Measurements from ENCODE around the gene KLHL41. TPM values are rescaled to one million over a fixed set of nuclear protein-coding genes. Genes with fewer than 3 reads are reported as not detected.
"Not testable (repeated sequence)": the region's sequence is repeated elsewhere in the genome, so short reads cannot be mapped to it uniquely, and the experiment has no call there.

KLHL41 gene
- total RNA-seq, 1 experiment from 2014 or later = 0.07 TPM

DNA sequence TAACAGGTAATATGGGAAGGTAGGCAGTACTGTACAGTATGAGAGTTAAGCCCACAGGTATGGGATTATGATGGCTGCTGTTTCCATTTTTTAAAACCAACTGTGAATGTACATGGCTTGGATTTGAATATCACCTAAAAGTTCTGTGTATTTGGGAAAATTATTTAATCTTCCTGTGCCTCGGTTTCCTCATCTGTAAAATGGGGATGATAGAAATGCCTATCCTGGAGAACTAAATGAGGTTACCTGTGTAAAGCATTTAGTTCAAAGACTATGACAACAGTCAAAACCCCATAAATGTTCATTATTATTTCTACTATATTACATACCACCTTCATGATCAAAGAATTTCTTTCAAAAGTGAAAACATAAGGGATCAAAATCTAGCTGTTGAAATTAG lies 3.6 kb downstream of the KLHL41 start:
- ATAC-seq = no peak

DNA sequence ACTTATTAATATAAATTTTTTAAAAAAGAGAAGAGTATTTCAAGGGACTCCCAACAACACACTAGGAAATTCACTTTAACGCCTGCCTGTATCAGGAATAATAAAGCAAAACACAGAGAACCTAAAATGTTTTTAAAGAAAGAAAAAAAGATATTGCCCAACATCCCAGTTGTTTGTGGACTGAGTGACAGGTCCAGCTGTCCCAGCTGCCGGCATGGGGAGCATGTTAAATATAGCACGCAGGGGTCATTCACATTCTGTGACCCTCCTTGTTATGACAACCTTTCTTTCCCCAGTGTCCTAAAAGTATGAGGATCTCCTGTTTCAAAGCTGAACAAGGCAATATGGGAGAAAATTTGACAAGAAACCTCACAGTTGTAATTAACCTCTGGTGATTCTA lies 4.4 kb downstream of the KLHL41 start:
- Histone ChIP-seq H3K79me2 (ENCODE audit: low read length) (no peaks in the 10 kb centered on the region), H3K4me2 (ENCODE audit: low read length) (no peak overlapping the region), H3K9me3 (ENCODE audit: low read length) (no peaks in the 10 kb centered on the region), H3K4me1 (ENCODE audit: insufficient read depth, low read length) (peaks cover 42% of the 10 kb centered on the region), H3K4me3 (ENCODE audit: low read length) (no peak overlapping the region), H3K27me3 (ENCODE audit: low read length) (no peaks in the 10 kb centered on the region), H3K36me3 (ENCODE audit: low read depth, low read length) (no peaks in the 10 kb centered on the region), H3K27ac (ENCODE audit: low read length) (no peak overlapping the region), H3F3A (ENCODE audit: low read length, unreplicated experiment) (no peaks in the 10 kb centered on the region), H3K9ac (ENCODE audit: low read length) (no peak overlapping the region), H4K20me1 (ENCODE audit: low read length) (no peaks in the 10 kb centered on the region), H2AFZ (ENCODE audit: low read length) (no peak overlapping the region), H3K9me2 (replicated peaks; ENCODE audit: low read length) (no peaks in the 10 kb centered on the region)
- ATAC-seq (no peak), DNase-seq (no peak)
- no TSS peak for BruUV-seq (replicated peaks)
- TF ChIP-seq, protein P1, sequence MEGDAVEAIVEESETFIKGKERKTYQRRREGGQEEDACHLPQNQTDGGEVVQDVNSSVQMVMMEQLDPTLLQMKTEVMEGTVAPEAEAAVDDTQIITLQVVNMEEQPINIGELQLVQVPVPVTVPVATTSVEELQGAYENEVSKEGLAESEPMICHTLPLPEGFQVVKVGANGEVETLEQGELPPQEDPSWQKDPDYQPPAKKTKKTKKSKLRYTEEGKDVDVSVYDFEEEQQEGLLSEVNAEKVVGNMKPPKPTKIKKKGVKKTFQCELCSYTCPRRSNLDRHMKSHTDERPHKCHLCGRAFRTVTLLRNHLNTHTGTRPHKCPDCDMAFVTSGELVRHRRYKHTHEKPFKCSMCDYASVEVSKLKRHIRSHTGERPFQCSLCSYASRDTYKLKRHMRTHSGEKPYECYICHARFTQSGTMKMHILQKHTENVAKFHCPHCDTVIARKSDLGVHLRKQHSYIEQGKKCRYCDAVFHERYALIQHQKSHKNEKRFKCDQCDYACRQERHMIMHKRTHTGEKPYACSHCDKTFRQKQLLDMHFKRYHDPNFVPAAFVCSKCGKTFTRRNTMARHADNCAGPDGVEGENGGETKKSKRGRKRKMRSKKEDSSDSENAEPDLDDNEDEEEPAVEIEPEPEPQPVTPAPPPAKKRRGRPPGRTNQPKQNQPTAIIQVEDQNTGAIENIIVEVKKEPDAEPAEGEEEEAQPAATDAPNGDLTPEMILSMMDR (conservative IDR thresholded peaks at IDR 0.05; ENCODE audit: low read depth, low read length) = no peak
- TF ChIP-seq EZH2 (IDR thresholded peaks at IDR 0.05; ENCODE audit: low read length, unreplicated experiment) (no peak), EZH2phosphoT487 (IDR thresholded peaks at IDR 0.05; ENCODE audit: borderline replicate concordance, low read length) (no peak)
- ChIA-PET CTCF (no interaction called here), POLR2A (ENCODE audit: unreplicated experiment) (no interaction called here)
- intact Hi-C loops (cut with micrococcal nuclease) = no loop called here

More for the DNA sequence above, 3.6 kb downstream of the KLHL41 start:
- H2AFZ ChIP-seq (ENCODE audit: low read length) = no peak overlapping the region
- H3F3A ChIP-seq (ENCODE audit: low read length, unreplicated experiment) = peaks cover under 1% of the 10 kb centered on the region
- no peak overlapping the region for H3K4me3 ChIP-seq (ENCODE audit: low read length)
- CTCF ChIA-PET = no interaction called here
- H3K27me3 ChIP-seq (ENCODE audit: low read length) = no peaks in the 10 kb centered on the region
- H3K27ac ChIP-seq (ENCODE audit: low read length) = peak overlapping the region; percentile 31
- no peak for DNase-seq
- BruUV-seq (replicated peaks) = no TSS peak
- intact Hi-C loops (cut with micrococcal nuclease) = no loop called here
- peaks cover 48% of the 10 kb centered on the region for H3K4me1 ChIP-seq (ENCODE audit: insufficient read depth, low read length)
- POLR2A ChIA-PET (ENCODE audit: unreplicated experiment) = no interaction called here
- H3K4me2 ChIP-seq (ENCODE audit: low read length) = peak overlapping the region; percentile 49
- H3K9me3 ChIP-seq (ENCODE audit: low read length) = no peaks in the 10 kb centered on the region
- no peaks in the 10 kb centered on the region for H4K20me1 ChIP-seq (ENCODE audit: low read length)
- H3K79me2 ChIP-seq (ENCODE audit: low read length) = no peaks in the 10 kb centered on the region
- no peak overlapping the region for H3K9ac ChIP-seq (ENCODE audit: low read length)
- TF ChIP-seq, protein P1 (conservative IDR thresholded peaks at IDR 0.05; ENCODE audit: low read depth, low read length) = no peak
- TF ChIP-seq EZH2phosphoT487 (IDR thresholded peaks at IDR 0.05; ENCODE audit: borderline replicate concordance, low read length) (no peak), EZH2 (IDR thresholded peaks at IDR 0.05; ENCODE audit: low read length, unreplicated experiment) (no peak)
- H3K9me2 ChIP-seq (replicated peaks; ENCODE audit: low read length) = no peaks in the 10 kb centered on the region
- H3K36me3 ChIP-seq (ENCODE audit: low read depth, low read length) = no peaks in the 10 kb centered on the region

DNA sequence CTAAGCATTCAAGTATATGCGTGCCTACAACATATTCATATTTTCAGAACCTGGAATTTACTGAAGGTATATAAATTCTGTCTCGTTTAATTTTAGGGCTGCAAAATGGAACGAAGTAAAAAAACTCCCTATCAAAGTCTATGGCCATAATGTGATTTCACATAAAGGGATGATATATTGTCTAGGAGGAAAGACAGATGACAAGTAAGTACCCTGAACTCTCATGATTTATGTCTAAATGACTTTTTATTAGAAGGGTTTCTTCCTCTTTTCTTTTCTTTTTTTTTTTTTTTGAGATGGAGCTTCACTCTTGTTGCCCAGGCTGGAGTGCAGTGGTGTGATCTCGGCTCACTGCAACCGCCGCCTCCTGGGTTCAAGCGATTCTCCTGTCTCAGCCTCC lies 5.3 kb downstream of the KLHL41 start:
- H2AFZ ChIP-seq (ENCODE audit: low read length); H3K4me2 ChIP-seq (ENCODE audit: low read length); POLR2A ChIA-PET (ENCODE audit: unreplicated experiment); H3K36me3 ChIP-seq (ENCODE audit: low read depth, low read length); H3K9me3 ChIP-seq (ENCODE audit: low read length); H3K27me3 ChIP-seq (ENCODE audit: low read length); H3K4me3 ChIP-seq (ENCODE audit: low read length); H3K27ac ChIP-seq (ENCODE audit: low read length); intact Hi-C loops (cut with micrococcal nuclease); H4K20me1 ChIP-seq (ENCODE audit: low read length); CTCF ChIA-PET; DNase-seq; H3K9me2 ChIP-seq (replicated peaks; ENCODE audit: low read length); H3K79me2 ChIP-seq (ENCODE audit: low read length); H3K9ac ChIP-seq (ENCODE audit: low read length); ATAC-seq; H3F3A ChIP-seq (ENCODE audit: low read length, unreplicated experiment); BruUV-seq (replicated peaks): not testable (repeated sequence)
- H3K4me1 ChIP-seq (ENCODE audit: insufficient read depth, low read length) = peaks cover 37% of the 10 kb centered on the region

DNA sequence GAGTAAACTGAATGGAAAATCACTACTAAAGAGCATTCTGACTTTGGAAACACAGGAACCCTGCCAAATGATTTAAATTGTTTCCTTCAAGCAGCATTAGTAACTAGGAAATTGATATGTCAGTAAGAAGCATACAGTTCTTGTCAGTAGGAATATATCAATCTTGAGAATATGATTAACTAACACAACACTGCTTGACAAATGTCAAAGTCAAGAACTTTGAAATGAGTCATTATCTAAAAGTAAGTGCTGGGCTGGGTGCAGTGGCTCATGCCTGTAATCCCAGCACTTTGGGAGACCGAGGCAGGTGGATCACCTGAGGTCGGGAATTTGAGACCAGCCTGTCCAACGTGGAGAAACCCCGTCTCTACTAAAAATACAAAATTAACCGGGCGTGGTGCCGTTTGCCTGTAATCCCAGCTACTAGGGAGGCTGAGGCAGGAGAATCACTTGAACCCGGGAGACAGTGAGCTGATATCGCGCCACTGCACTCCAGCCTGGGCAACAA lies 7.0 kb downstream of the KLHL41 start:
- H4K20me1 ChIP-seq (ENCODE audit: low read length); H3K4me3 ChIP-seq (ENCODE audit: low read length); POLR2A ChIA-PET (ENCODE audit: unreplicated experiment); H3K9me2 ChIP-seq (replicated peaks; ENCODE audit: low read length); BruUV-seq (replicated peaks); H3K27me3 ChIP-seq (ENCODE audit: low read length); H3K9me3 ChIP-seq (ENCODE audit: low read length); H3F3A ChIP-seq (ENCODE audit: low read length, unreplicated experiment); H3K9ac ChIP-seq (ENCODE audit: low read length); H3K36me3 ChIP-seq (ENCODE audit: low read depth, low read length); ATAC-seq; intact Hi-C loops (cut with micrococcal nuclease); H2AFZ ChIP-seq (ENCODE audit: low read length); H3K4me2 ChIP-seq (ENCODE audit: low read length); H3K79me2 ChIP-seq (ENCODE audit: low read length); CTCF ChIA-PET; DNase-seq; H3K27ac ChIP-seq (ENCODE audit: low read length): not testable (repeated sequence)
- H3K4me1 ChIP-seq (ENCODE audit: insufficient read depth, low read length) = peaks cover 23% of the 10 kb centered on the region
